Mesenchymal stem cell (in vitro differentiated cells and primary cell): ENCODE data around the gene TLN1.
A peak's percentile ranks its signal among the peaks of the same experiment; 100 is the strongest.

Experiments used
- DNase-seq: peaks from one replicate; pipeline ENCODE4 v3.0.0-alpha.2; 2013
- H2AFZ ChIP-seq: one replicate; pipeline ENCODE4 v1.6.1; 2013; ENCODE audit warnings: low read depth, mild to moderate bottlenecking, control low read depth, inconsistent platforms, low read length, moderate library complexity
- H2AK5ac ChIP-seq: 2 replicates; pipeline ENCODE4 v1.6.1; 2013; ENCODE audit warnings: low read length, moderate library complexity, mild to moderate bottlenecking, inconsistent platforms; ENCODE audit not compliant: severe bottlenecking
- H2BK120ac ChIP-seq: one replicate; pipeline ENCODE4 v1.6.1; 2013; ENCODE audit warnings: low read depth, mild to moderate bottlenecking, inconsistent platforms, low read length, moderate library complexity
- H2BK12ac ChIP-seq, 2 experiments: one replicate each; pipeline ENCODE4 v1.6.1; 2013; ENCODE audit warnings: inconsistent platforms in 2 of 2, low read length in 2 of 2, mild to moderate bottlenecking in 2 of 2, moderate library complexity in 2 of 2, control low read depth in 1 of 2
- H2BK15ac ChIP-seq: one replicate; pipeline ENCODE4 v1.6.1; 2013; ENCODE audit warnings: mild to moderate bottlenecking, low read depth, inconsistent platforms; ENCODE audit not compliant: poor library complexity, severe bottlenecking
- H2BK5ac ChIP-seq: 2 replicates; pipeline ENCODE4 v1.6.1; 2013; ENCODE audit warnings: low read depth, mild to moderate bottlenecking, low read length, control low read depth, inconsistent platforms; ENCODE audit not compliant: poor library complexity, severe bottlenecking
- H3K14ac ChIP-seq, 2 experiments: one replicate each; pipeline ENCODE4 v1.6.1; 2013; ENCODE audit warnings: inconsistent platforms in 2 of 2, low read length in 2 of 2, control low read depth in 1 of 2, mild to moderate bottlenecking in 1 of 2, moderate library complexity in 1 of 2
- H3K18ac ChIP-seq, 2 experiments: one replicate each; pipeline ENCODE4 v1.6.1; 2013; ENCODE audit warnings: inconsistent platforms in 2 of 2, low read length in 2 of 2, control low read depth in 1 of 2, low read depth in 1 of 2, mild to moderate bottlenecking in 1 of 2
- H3K23ac ChIP-seq, 2 experiments: one replicate each; pipeline ENCODE4 v1.6.1; 2013; ENCODE audit warnings: inconsistent platforms in 2 of 2, low read length in 2 of 2, mild to moderate bottlenecking in 2 of 2, moderate library complexity in 2 of 2, control low read depth in 1 of 2
- H3K27ac ChIP-seq: 2 replicates; pipeline ENCODE4 v1.5.1; 2013; ENCODE audit warnings: mild to moderate bottlenecking, moderate library complexity, low read length, control low read depth, inconsistent platforms; ENCODE audit not compliant: poor library complexity, severe bottlenecking
- H3K27me3 ChIP-seq, 2 experiments: 2 replicates each; pipeline versions ENCODE4 v1.6.1 to v1.7.0; 2013; ENCODE audit warnings: low read length in 2 of 2, mild to moderate bottlenecking in 2 of 2, moderate library complexity in 2 of 2, control low read depth in 1 of 2, inconsistent platforms in 1 of 2; ENCODE audit not compliant: control insufficient read depth in 1 of 2, insufficient read depth in 1 of 2
- H3K36me3 ChIP-seq, 2 experiments: 2 replicates each; pipeline versions ENCODE4 v1.6.1 to v1.7.0; 2013; ENCODE audit warnings: low read length in 2 of 2, control low read depth in 1 of 2, inconsistent platforms in 1 of 2, low read depth in 1 of 2, mild to moderate bottlenecking in 1 of 2; ENCODE audit not compliant: insufficient read depth in 2 of 2, control insufficient read depth in 1 of 2
- H3K4ac ChIP-seq, 2 experiments: one replicate each; pipeline ENCODE4 v1.6.1; 2013; ENCODE audit warnings: inconsistent platforms in 2 of 2, low read length in 2 of 2, mild to moderate bottlenecking in 2 of 2, moderate library complexity in 2 of 2, control low read depth in 1 of 2, low read depth in 1 of 2
- H3K4me1 ChIP-seq: 2 replicates; pipeline ENCODE4 v1.6.1; 2013; ENCODE audit warnings: low read depth, low read length, control low read depth; ENCODE audit not compliant: control insufficient read depth, insufficient read depth
- H3K4me2 ChIP-seq: 2 replicates; pipeline ENCODE4 v1.6.1; 2013; ENCODE audit warnings: low read length, mild to moderate bottlenecking, inconsistent platforms; ENCODE audit not compliant: poor library complexity, severe bottlenecking
- H3K4me3 ChIP-seq, 2 experiments: 2 replicates each; pipeline versions ENCODE4 v1.5.1 to v1.7.0; 2013; ENCODE audit warnings: low read length in 2 of 2, mild to moderate bottlenecking in 2 of 2, control low read depth in 1 of 2, low read depth in 1 of 2; ENCODE audit not compliant: insufficient read depth in 1 of 2
- H3K79me1 ChIP-seq: replicated peaks from 2 replicates; pipeline ENCODE4 v1.6.1; 2013; ENCODE audit warnings: mild to moderate bottlenecking, control low read depth, low read length, inconsistent platforms; ENCODE audit not compliant: poor library complexity, severe bottlenecking
- H3K9ac ChIP-seq: 2 replicates; pipeline ENCODE4 v1.7.0; 2013; ENCODE audit warnings: mild to moderate bottlenecking, low read length, moderate library complexity
- H3K9me3 ChIP-seq: 2 replicates; pipeline ENCODE4 v1.7.0; 2013; ENCODE audit warnings: mild to moderate bottlenecking, low read length; ENCODE audit not compliant: control insufficient read depth
- H4K8ac ChIP-seq: one replicate; pipeline ENCODE4 v1.6.1; 2013; ENCODE audit warnings: inconsistent platforms, mild to moderate bottlenecking, low read length, moderate library complexity
- H4K91ac ChIP-seq: one replicate; pipeline ENCODE4 v1.6.1; 2013; ENCODE audit warnings: mild to moderate bottlenecking, low read length, inconsistent platforms
- WGBS: methylation state at CpG from one replicate; pipeline ENCODE4 v1.1.7; 2013; ENCODE audit warnings: mixed read lengths; 5-methylcytosine and 5-hydroxymethylcytosine counted together

TLN1 gene

GRCh38 chr9:35662437-35662836 is 69.6 kb downstream of the TLN1 start:
- Histone ChIP-seq H2BK5ac (no peak overlapping the region), H4K8ac (no peak overlapping the region), H3K18ac (no peak overlapping the region), H3K79me1 (peaks cover 16% of the 10 kb centered on the region), H3K27ac (no peak overlapping the region), H2AFZ (no peak overlapping the region), H3K27me3 (no peaks in the 10 kb centered on the region), H3K9ac (no peak overlapping the region), H3K23ac (no peak overlapping the region), H3K4ac (no peak overlapping the region), H2BK15ac (no peak overlapping the region), H3K14ac (no peak overlapping the region), H3K4me2 (no peak overlapping the region), H3K9me3 (no peaks in the 10 kb centered on the region), H3K36me3 (peaks cover 18 to 33% of the 10 kb centered on the region in 2 experiments), H3K4me1 (peaks cover 17% of the 10 kb centered on the region), H2AK5ac (no peak overlapping the region), H2BK120ac (no peak overlapping the region), H3K4me3 (no peak overlapping the region), H4K91ac (no peak overlapping the region), H2BK12ac (no peak overlapping the region)
- WGBS: over 99% methylated on average over 7 of the region's 7 CpGs
- no peak for DNase-seq

- Histone ChIP-seq H3K9me3 (no peaks in the 10 kb centered on the region), H3K36me3 (peaks cover 18 to 33% of the 10 kb centered on the region in 2 experiments), H3K14ac (no peak overlapping the region), H3K27ac (no peak overlapping the region), H3K4me3 (no peak overlapping the region), H3K4ac (no peak overlapping the region), H4K8ac (no peak overlapping the region), H2BK5ac (no peak overlapping the region), H2AFZ (no peak overlapping the region), H4K91ac (no peak overlapping the region), H2BK15ac (no peak overlapping the region), H3K9ac (no peak overlapping the region), H3K4me2 (no peak overlapping the region), H3K23ac (no peak overlapping the region), H3K27me3 (no peaks in the 10 kb centered on the region), H3K18ac (no peak overlapping the region), H3K79me1 (peaks cover 16% of the 10 kb centered on the region), H2BK120ac (no peak overlapping the region), H3K4me1 (peaks cover 20% of the 10 kb centered on the region), H2BK12ac (no peak overlapping the region), H2AK5ac (no peak overlapping the region)
- 94% methylated on average over 3 of the region's 3 CpGs for WGBS
- no peak for DNase-seq
These were observed 70.1 kb downstream of the TLN1 start for GRCh38 chr9:35661756-35662350.

GRCh38 chr9:35660966-35661415 is 71.0 kb downstream of the TLN1 start:
- Histone ChIP-seq H2BK12ac (peak overlapping the region; percentile 80 to 84), H3K23ac (no peak overlapping the region), H3K9ac (peak overlapping the region; percentile 37), H3K4ac (no peak overlapping the region), H4K91ac (peak overlapping the region; percentile 76), H3K27ac (peak overlapping the region; percentile 43), H3K27me3 (no peaks in the 10 kb centered on the region), H2BK5ac (peak overlapping the region; percentile 37), H3K4me3 (no peak overlapping the region), H3K36me3 (peaks cover 18 to 33% of the 10 kb centered on the region in 2 experiments), H3K79me1 (peaks cover 16% of the 10 kb centered on the region), H2BK120ac (no peak overlapping the region), H3K9me3 (no peaks in the 10 kb centered on the region), H3K18ac (peak overlapping the region in 1 of 2 experiments; percentile 9), H4K8ac (peak overlapping the region; percentile 77), H2AFZ (no peak overlapping the region), H3K14ac (no peak overlapping the region), H3K4me1 (peaks cover 20% of the 10 kb centered on the region), H2AK5ac (peak overlapping the region; percentile 3), H3K4me2 (no peak overlapping the region), H2BK15ac (peak overlapping the region; percentile 0)
- WGBS: 59% methylated on average over 9 of the region's 9 CpGs
- DNase-seq: peak; percentile 64

GRCh38 chr9:35659340-35659739 is 72.7 kb downstream of the TLN1 start:
- Histone ChIP-seq H3K36me3 (peaks cover 18 to 33% of the 10 kb centered on the region in 2 experiments), H3K4me1 (peaks cover 12% of the 10 kb centered on the region), H3K27ac (no peak overlapping the region)

More at GRCh38 chr9:35659340-35659739, 72.7 kb downstream of the TLN1 start:
- no peak overlapping the region for H3K23ac ChIP-seq
- peaks cover 14% of the 10 kb centered on the region for H3K79me1 ChIP-seq
- H2BK12ac ChIP-seq: no peak overlapping the region
- no peak overlapping the region for H4K91ac ChIP-seq
- no peak overlapping the region for H3K4me2 ChIP-seq
- DNase-seq: peak; percentile 79
- H2BK15ac ChIP-seq: no peak overlapping the region
- no peak overlapping the region for H2AK5ac ChIP-seq
- H3K14ac ChIP-seq: no peak overlapping the region
- no peak overlapping the region for H3K4ac ChIP-seq
- H3K27me3 ChIP-seq: no peaks in the 10 kb centered on the region
- no peak overlapping the region for H2AFZ ChIP-seq
- no peak overlapping the region for H4K8ac ChIP-seq
- peak overlapping the region in 1 of 2 experiments; percentile 96 for H3K4me3 ChIP-seq
- H3K9me3 ChIP-seq: no peaks in the 10 kb centered on the region
- H2BK120ac ChIP-seq: no peak overlapping the region
- WGBS: 49% methylated on average over 3 of the region's 3 CpGs
- H2BK5ac ChIP-seq: no peak overlapping the region
- peak overlapping the region; percentile 98 for H3K9ac ChIP-seq
- no peak overlapping the region for H3K18ac ChIP-seq
